Stimulated activated CD4-positive, alpha-beta T cell treated with anti-CD3 and anti-CD28 coated beads, Interleukin-12 subunit alpha, Interleukin-12 subunit beta, amount 100 ng/mL, for 4 hours (primary cell): ENCODE results near the gene XRN1.

ENCODE experiments used
- DNase-seq: peaks from one replicate; pipeline ENCODE4 v3.0.0-alpha.2; 2020

XRN1 gene

DNA sequence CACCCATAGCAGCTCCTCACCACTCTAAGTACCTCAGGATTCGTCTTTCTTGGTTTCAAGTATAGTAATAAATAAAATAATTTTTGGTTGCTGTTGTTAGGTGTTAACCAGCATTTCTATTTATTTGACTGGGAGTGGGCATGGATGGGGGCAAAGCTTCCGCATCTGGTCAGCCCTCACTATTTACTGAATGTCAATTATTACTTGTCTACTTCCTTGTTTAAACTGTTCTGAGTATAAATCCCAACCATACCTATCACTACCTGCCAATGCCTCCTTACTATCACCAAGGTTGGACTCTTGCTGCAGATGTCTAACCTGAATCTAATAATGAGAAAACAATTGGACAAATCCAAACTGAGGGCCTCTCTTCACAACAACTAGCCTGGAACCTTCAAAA, 180.6 kb downstream of the XRN1 start:
- DNase-seq: no peak

DNA sequence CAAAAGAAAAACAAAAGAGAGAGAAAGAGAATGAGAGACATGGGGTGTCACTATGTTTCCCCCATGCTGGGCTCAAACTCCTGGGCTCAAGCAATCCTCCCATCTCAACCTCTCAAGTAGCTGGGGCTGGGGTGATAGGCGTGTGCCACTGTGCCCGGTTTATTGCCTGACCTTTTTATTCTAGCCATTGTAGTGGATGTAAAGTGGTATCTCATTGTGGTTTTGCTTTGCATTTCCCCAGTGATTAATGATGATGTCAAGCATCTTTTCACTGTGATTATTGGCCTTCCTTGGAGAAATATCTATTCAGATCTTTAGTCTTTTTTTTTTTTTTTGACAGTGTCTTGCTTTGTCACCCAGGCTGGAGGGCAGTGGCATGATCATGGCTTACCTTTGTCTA, 184.7 kb downstream of the XRN1 start:
- DNase-seq: no peak

DNA sequence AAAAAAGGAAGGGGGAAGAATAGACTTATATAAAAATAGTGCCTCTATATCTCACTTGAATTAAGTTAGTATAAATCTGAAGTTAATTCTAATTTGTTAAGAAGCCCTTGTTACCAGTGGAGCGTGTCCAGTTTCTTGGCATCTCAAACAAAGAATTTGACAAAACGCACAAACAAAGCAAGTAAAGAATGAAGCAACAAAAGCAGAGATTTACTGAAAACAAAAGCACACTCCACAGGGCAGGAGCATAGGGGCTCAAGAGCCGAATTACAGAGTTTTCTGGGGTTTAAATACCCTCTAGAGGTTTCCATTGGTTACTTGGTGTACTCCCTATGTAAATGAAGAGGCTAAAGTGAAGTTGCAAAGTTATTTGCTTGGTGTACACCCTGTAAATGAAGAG, 188.5 kb downstream of the XRN1 start:
- DNase-seq: no peak

- no peak for DNase-seq
Measured at GRCh38 chr3:142256712-142257333, 191.0 kb downstream of the XRN1 start.
